MV-4-11 (cell line): ENCODE results near the gene PCBD1.
A peak's percentile ranks its signal among the peaks of the same experiment; 100 is the strongest.
"Not testable (repeated sequence)": the region's sequence is repeated elsewhere in the genome, so short reads cannot be mapped to it uniquely, and the experiment has no call there.

Experiments
- DNase-seq: peaks from one replicate; lab custom pipeline; 2025; lab: John Stamatoyannopoulos, UW

Gene PCBD1

GRCh38 chr10:70887804-70888800, at the start of gene PCBD1:
Gene PCBD1, minus strand, starts transcription at chr10:70888565. Its CDS starts 32 bp downstream, at chr10:70888533.
- peak; percentile 54 for DNase-seq

- DNase-seq: no peak
Observed at GRCh38 chr10:70937661-70938060, 49.3 kb upstream of the PCBD1 start.

GRCh38 chr10:70936111-70936510, 47.7 kb upstream of the PCBD1 start:
- DNase-seq: no peak

- DNase-seq: no peak
Observed at GRCh38 chr10:70935631-70936030, 47.3 kb upstream of the PCBD1 start.

GRCh38 chr10:70935125-70935625, 46.8 kb upstream of the PCBD1 start:
- DNase-seq: no peak

- DNase-seq: no peak
Observed at GRCh38 chr10:70934701-70935100, 46.3 kb upstream of the PCBD1 start.

- DNase-seq: no peak
Observed at GRCh38 chr10:70932392-70933196, 44.2 kb upstream of the PCBD1 start.

GRCh38 chr10:70931168-70931815, 42.9 kb upstream of the PCBD1 start:
- no peak for DNase-seq

GRCh38 chr10:70930263-70931000, 42.1 kb upstream of the PCBD1 start:
- DNase-seq: no peak

- DNase-seq: no peak
Observed at GRCh38 chr10:70928140-70928539, 39.8 kb upstream of the PCBD1 start.

GRCh38 chr10:70927189-70927943, 39.0 kb upstream of the PCBD1 start:
- peak; percentile 33 for DNase-seq

GRCh38 chr10:70926226-70927000, 38.0 kb upstream of the PCBD1 start:
- no peak for DNase-seq

GRCh38 chr10:70925377-70926225, 37.2 kb upstream of the PCBD1 start:
- no peak for DNase-seq

- DNase-seq: no peak
Observed at GRCh38 chr10:70923696-70924095, 35.3 kb upstream of the PCBD1 start.

- no peak for DNase-seq
Observed at GRCh38 chr10:70921285-70921684, 32.9 kb upstream of the PCBD1 start.

- DNase-seq: no peak
Observed at GRCh38 chr10:70920519-70920918, 32.2 kb upstream of the PCBD1 start.

- not testable (repeated sequence) for DNase-seq
Observed at GRCh38 chr10:70919906-70920305, 31.5 kb upstream of the PCBD1 start.

- DNase-seq: no peak
Observed at GRCh38 chr10:70918851-70919530, 30.6 kb upstream of the PCBD1 start.
